Measurements from ENCODE around the gene NRXN2.
"Not testable (repeated sequence)": the region's sequence is repeated elsewhere in the genome, so short reads cannot be mapped to it uniquely, and the experiment has no call there.

The NRXN2 gene

GRCh38 chr11:64721359-64721699 lies 1.7 kb downstream of the NRXN2 start:
- no peak for DNase-seq (ENCODE audit: low read depth in 2 of 2)

DNA sequence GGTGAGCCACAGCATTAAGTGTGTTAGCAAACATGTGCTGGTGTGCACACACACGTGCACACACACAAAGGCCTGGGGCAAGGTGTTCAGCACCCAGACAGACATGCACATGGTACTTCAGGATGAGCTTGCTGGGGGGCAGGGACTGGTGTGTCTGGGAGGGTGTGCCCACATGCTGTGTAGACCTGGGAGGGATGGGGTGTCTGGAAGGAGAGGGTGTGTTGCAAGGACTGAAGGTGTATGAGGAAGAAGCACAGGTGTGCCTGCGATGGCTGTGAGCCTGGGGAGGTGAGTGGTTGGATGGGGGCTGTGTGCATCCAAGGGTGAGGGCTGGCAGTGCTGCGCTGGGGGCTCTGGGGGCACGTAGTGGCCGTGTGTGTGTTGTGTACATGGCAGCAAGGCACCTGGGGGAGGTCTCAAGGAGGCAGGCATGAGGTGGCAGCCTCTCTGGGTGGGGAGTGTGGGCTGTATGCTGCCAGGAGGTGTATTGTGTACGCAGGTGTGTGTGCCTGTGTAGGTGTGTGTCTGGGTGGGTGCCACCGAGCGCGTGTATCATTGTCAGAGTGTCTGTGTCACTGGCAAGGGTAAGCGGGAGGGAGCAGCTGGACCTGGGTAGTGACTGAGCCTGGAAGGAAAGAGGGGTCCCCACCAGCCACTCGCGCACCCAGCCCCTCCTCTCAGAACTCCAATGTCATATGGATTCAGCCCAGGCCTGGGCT lies 2.2 kb downstream of the NRXN2 start:
- DNase-seq (ENCODE audit: low read depth in 2 of 2) = no peak

DNA sequence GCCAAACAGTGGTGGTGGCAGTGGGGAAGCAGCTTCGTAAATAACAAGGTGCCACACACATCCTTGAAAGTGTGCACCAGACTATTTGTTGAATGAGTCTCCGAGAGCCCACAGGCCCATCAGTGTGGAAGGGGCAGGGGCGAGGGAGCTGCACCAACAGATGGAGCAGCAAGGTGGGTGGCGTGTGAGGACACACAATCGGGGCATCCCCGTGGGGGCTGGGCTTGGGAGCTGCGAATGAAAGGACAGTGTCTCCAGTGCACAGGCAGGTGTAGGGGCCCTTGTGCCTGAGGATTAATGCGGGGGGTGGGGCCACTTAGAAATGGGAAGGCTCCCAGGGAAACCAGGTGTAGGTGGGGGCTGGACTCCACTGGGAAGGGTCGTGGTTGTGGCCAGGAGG lies 2.8 kb downstream of the NRXN2 start:
- DNase-seq (ENCODE audit: low read depth in 2 of 2) = no peak

GRCh38 chr11:64719406-64719805 lies 3.6 kb downstream of the NRXN2 start:
- DNase-seq (ENCODE audit: low read depth in 2 of 2) = no peak

DNA sequence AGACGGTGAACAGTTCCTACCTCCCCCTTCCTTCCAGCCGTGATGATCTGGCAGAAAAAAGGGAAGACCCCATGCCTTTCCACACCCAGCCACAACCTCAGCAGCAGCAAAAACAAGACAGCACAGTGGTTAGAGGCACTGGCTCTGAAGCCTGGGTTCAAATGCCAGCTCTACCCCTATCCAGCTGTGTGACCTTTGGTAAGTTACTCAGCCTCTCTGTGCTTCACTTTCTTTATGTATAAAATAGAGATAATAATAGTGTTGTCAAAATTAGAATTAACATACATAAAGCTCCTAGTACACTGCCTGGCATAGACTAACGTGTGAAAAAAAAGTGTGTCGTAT lies 4.2 kb downstream of the NRXN2 start:
- DNase-seq (ENCODE audit: low read depth in 2 of 2) = no peak

DNA sequence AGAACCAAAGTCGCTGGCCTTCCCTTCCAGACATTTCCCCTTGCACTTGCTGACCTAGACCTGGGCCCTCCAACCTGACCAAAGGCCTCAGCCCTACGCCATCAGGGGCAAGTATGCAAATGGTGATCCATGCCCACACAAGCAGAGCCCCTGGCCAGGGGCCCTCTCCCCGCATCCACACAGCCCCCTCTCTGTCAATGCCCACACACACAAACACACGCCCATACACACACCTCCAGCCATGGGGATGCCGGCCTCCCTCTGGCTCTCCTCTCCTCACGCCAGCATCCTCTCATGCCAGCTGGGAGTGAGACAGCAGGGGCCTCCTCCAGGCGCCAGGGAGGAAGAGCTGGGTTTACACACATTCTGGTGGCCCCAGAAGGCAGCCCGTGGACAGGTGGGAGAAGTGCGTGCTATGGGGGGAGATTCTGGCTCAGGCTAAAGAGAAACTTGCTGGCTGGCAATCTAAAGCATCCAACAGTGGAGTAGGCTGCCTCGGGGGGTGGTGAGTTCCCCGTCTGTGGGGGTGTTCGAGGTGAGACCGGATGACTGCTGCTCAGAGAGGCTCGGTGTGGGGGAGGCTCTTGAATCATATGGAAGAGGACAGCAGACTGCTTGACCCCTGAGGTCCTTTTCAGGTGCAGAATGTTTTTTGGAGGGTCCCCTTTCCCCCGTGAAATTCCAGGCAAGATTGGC lies 4.8 kb downstream of the NRXN2 start:
- no peak for DNase-seq (ENCODE audit: low read depth in 2 of 2)

- no peak for DNase-seq (ENCODE audit: low read depth in 2 of 2)
Measured at GRCh38 chr11:64717268-64717578, 5.8 kb downstream of the NRXN2 start.

DNA sequence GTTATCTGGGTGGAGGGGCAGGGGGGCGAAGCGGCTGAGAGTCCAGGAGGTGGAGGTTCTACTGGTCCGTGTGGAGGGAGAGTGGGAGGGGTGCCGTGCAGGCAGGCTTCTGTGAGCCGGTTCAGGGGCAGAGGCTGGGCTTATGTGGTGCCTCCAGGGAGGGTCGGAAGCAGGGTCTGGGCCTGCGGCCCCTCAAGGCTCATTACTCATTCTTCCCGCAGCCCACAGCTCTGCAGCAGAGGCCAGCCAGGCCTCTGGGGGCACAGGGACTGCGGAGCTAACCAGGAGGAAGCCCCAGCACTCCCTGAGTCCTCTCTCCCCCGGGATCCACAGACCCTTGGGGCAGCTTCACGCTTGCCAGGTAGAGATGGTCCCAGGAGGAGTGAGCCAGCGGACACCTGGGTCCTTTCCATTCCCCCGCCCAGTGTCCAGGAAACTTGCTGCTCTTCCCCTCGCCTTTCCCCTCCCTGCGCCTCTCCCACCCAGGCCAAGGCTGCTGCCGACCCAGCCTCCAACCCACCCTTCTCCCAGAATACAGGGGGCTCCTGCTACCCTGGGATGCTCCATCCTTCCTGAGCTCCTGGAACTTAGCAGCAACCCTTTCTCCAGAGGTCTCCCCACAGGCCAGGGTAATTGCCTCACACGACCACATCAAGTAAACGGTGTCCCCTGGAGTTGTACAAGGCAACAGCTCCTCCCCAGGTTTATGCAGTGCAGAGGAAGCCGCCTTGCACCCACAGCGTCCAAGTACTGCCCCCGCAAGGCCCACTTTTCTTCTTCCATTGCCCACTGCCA lies 6.3 kb downstream of the NRXN2 start:
- DNase-seq (ENCODE audit: low read depth in 2 of 2) = no peak

GRCh38 chr11:64715756-64716472 lies 7.1 kb downstream of the NRXN2 start:
- DNase-seq (ENCODE audit: low read depth in 2 of 2) = no peak

- no peak for DNase-seq (ENCODE audit: low read depth in 2 of 2)
Measured at GRCh38 chr11:64715110-64715509, 7.9 kb downstream of the NRXN2 start.

- DNase-seq (ENCODE audit: low read depth in 2 of 2) = no peak
Measured at GRCh38 chr11:64714666-64715065, 8.3 kb downstream of the NRXN2 start.

DNA sequence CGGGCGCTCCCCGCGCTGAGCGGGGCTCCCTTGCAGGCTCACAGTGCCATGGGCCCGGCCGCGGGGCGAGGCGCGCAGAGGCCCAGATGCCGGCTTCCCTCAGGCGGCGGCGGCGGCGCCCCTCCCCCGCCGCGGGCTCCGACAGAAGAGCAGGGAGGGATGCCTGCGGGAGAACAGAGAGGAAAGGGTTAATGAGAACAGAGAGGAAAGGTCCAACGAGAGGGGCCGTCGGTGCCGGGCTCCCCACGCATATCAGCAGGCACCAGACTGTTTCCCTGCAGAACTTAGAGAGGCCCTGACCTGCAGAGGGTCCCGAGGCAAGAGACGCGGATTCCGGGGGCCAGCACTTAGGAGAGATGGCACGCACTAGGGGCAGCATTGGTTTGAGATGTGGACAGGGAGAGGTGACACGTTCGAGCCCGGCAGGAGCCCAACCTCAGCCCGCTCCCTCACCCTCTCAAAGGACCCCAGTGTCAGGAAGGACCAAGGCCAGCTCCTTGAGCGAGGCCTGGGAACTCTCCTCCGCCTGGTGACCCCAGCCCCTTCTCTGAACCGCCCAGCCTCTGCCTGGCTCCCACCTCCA lies 9.1 kb downstream of the NRXN2 start:
- DNase-seq (ENCODE audit: low read depth in 2 of 2) = no peak

GRCh38 chr11:64713016-64713707 lies 9.8 kb downstream of the NRXN2 start:
- DNase-seq (ENCODE audit: low read depth in 2 of 2) = no peak

DNA sequence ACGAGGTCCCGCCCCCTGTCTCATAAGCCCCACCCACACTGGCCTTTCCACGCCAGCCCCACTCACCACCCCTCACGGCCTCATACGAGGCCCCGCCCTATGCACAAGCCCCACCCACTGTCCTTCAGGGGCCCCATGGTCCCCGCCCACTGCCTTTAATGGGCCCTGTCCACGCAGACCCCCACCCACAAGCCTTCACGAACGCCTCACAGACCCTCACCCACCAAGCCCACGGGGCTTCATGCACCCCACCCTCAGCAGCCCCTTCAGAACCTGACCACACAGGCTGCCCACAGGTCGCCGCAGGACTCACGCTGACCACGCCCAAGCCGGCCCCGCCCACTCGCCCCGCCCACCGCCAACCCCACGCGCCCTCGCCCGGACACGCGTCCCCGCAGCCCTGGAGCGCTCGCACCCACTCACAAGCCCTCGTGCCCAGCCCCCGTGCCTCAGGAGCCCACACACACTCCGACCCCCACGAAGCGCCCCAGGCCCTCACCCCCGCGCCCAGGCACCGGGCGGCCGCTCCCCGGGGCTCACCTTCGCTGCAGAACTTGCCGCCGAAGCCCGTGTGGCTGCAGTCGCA lies 10.5 kb downstream of the NRXN2 start:
- no peak for DNase-seq (ENCODE audit: low read depth in 2 of 2)

GRCh38 chr11:64711956-64712362 lies 11.0 kb downstream of the NRXN2 start:
- DNase-seq (ENCODE audit: low read depth in 2 of 2) = no peak

DNA sequence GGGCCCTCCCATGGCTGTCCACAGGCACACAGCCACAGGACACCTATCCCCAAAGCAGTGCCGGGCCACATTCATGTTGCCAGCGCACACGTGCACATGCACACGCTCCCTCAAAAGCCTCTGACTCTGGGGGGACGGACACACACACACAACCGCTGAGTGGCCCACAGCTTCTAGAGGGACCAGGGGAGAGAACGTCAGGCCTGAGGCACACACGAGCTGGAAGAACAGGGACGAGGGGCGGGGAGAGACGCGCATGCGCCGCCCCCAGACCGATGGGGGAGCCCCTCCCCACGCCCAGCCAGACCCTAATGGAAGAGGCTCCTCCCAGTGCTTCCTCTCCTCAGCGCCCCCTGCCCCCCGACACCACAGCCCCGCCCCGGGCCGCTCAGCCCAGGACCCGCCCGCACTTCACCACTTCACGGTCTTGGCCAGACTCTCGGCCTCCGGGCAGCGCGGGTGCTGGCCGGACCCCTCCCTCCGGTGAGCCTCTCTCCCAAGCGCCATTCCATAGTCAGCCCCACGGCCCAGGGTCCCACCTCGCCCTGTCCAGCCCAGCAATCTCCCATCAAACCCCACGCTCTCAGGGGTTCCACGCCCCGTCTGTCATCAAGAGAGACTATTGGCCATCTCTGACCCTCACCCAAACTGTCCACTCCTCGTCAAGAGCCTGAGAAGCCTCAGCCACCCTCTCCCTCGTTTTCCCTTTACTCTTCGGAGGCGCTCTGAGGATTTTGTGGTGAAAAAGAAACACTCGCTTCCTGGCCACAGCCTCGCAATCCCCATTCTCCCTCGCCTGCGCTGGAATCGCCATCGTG lies 11.7 kb downstream of the NRXN2 start:
- no peak for DNase-seq (ENCODE audit: low read depth in 2 of 2)

GRCh38 chr11:64710418-64711137 lies 12.4 kb downstream of the NRXN2 start:
- DNase-seq (ENCODE audit: low read depth in 2 of 2) = no peak

DNA sequence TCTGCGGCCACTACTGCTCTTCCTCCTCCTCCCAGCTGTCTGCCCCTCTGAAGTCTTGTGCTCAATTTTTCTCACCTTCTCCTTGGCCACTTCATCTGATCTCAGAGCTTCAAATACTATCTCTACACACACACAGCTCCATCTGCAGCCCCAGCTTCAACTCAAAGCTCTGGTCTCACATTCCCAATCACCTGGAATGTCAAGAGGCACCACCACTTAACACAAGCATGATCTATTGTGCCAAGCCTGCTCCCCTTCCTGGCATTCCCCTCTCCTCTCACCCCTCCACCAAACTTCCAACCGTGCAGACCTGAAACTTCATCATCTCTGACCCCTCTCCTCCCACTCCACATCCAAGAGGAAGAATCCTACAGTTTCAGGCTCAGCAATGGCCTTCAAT lies 17.5 kb downstream of the NRXN2 start:
- no peak for DNase-seq (ENCODE audit: low read depth in 2 of 2)

DNA sequence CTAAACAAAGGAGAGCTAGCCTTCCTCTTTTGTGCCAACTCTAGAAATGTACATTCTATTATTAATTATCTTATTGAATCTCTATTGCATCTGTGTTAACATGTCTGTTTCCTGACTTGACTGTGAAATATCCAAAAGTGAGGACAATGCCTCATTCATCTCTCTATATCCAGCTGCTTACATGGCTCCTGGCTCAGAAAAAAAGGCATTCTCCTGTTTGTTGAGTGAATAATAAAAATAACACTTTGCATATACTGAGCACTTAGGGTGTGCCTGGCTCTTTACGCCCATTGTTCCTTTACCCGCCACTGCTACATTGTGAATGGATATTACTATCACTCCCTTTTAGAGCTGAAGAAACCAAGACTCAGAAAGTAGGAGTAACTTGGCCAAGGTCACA lies 19.9 kb downstream of the NRXN2 start:
- no peak for DNase-seq (ENCODE audit: low read depth in 2 of 2)

DNA sequence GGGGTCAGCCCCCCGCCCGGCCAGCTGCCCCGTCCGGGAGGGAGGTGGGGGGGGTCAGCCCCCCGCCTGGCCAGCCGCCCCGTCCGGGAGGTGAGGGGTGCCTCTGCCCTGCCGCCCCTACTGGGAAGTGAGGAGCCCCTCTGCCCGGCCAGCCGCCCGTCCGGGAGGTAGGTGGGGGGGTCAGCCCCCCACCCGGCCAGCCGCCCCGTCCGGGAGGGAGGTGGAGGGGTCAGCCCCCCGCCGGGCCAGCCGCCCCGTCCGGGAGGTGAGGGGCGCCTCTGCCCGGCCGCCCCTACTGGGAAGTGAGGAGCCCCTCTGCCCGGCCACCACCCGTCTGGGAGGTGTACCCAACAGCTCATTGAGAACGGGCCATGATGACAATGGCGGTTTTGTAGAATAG lies 21.0 kb downstream of the NRXN2 start:
- not testable (repeated sequence) for DNase-seq (ENCODE audit: low read depth in 2 of 2)
